ENCODE data around the gene SLC50A1.
"Not testable (repeated sequence)": the region's sequence is repeated elsewhere in the genome, so short reads cannot be mapped to it uniquely, and the experiment has no call there.

SLC50A1 gene

GRCh38 chr1:155164625-155165024 lies 29.0 kb downstream of the SLC50A1 start:
- not testable (repeated sequence) for DNase-seq (ENCODE audit: low spot score in 2 of 2); H3K4me3 ChIP-seq; H3K4me1 ChIP-seq; H3K9me3 ChIP-seq; H3K27me3 ChIP-seq (ENCODE audit: low read depth); H3K36me3 ChIP-seq (replicated peaks)
- in situ Hi-C loops (cut with MboI; ENCODE audit: low sequenced_read_pairs) = loop anchor here (5.0 kb wide), 1 partner anchor 72 kb away; no protein-coding TSS in a partner anchor

GRCh38 chr1:155166051-155166470 lies 30.4 kb downstream of the SLC50A1 start:
- Histone ChIP-seq H3K9me3 (no peaks in the 10 kb centered on the region; the same call in 1 of the 2 replicates), H3K27me3 (ENCODE audit: low read depth) (no peaks in the 10 kb centered on the region), H3K4me3 (no peak overlapping the region), H3K4me1 (no peaks in the 10 kb centered on the region), H3K36me3 (replicated peaks) (peaks cover 11% of the 10 kb centered on the region)
- DNase-seq (ENCODE audit: low spot score in 2 of 2) = no peak
- in situ Hi-C loops (cut with MboI; ENCODE audit: low sequenced_read_pairs) = loop anchor here (5.0 kb wide), 1 partner anchor 74 kb away; no protein-coding TSS in a partner anchor

GRCh38 chr1:155166471-155167165 lies 31.0 kb downstream of the SLC50A1 start:
- in situ Hi-C loops (cut with MboI; ENCODE audit: low sequenced_read_pairs) = loop anchor here (5.0 kb wide), 1 partner anchor 74 kb away; no protein-coding TSS in a partner anchor
- no peaks in the 10 kb centered on the region; the same call in 1 of the 2 replicates for H3K9me3 ChIP-seq
- no peak for DNase-seq (ENCODE audit: low spot score in 2 of 2)
- H3K4me3 ChIP-seq = no peak overlapping the region
- H3K27me3 ChIP-seq (ENCODE audit: low read depth) = no peaks in the 10 kb centered on the region
- no peaks in the 10 kb centered on the region for H3K4me1 ChIP-seq
- H3K36me3 ChIP-seq (replicated peaks) = peaks cover 12% of the 10 kb centered on the region

- Histone ChIP-seq H3K36me3 (replicated peaks) (peaks cover 12% of the 10 kb centered on the region), H3K4me3 (peak overlapping the region; percentile 15), H3K4me1 (no peaks in the 10 kb centered on the region), H3K9me3 (no peaks in the 10 kb centered on the region; the same call in 1 of the 2 replicates), H3K27me3 (ENCODE audit: low read depth) (no peaks in the 10 kb centered on the region)
- in situ Hi-C loops (cut with MboI; ENCODE audit: low sequenced_read_pairs) = loop anchor here (5.0 kb wide), 1 partner anchor 75 kb away; no protein-coding TSS in a partner anchor
- peak; percentile 78 to 94 for DNase-seq (ENCODE audit: low spot score in 2 of 2)
These were observed 31.8 kb downstream of the SLC50A1 start for GRCh38 chr1:155167166-155168104.

DNA sequence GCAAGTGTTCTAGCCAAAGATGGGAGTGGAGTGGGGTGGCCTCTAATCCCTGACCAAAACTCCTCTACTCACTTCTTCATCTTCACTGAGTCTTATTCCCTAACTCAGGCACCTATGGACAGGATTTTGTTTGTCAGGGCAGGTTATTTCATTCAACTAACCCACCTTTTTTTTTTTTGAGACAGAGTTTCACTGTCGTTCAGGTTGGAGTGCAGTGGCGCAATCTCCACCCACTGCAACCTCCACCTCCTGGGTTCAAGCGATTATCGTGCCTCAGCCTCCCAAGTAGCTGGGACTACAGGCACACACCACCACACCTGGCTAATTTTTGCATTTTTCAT lies 32.4 kb downstream of the SLC50A1 start:
- not testable (repeated sequence) for H3K9me3 ChIP-seq; H3K4me3 ChIP-seq; DNase-seq (ENCODE audit: low spot score in 2 of 2); H3K4me1 ChIP-seq; H3K27me3 ChIP-seq (ENCODE audit: low read depth)
- in situ Hi-C loops (cut with MboI; ENCODE audit: low sequenced_read_pairs) = loop anchor here (5.0 kb wide), 1 partner anchor 76 kb away; no protein-coding TSS in a partner anchor
- H3K36me3 ChIP-seq (replicated peaks) = peaks cover 12% of the 10 kb centered on the region

GRCh38 chr1:155168456-155169210 lies 33.0 kb downstream of the SLC50A1 start:
- in situ Hi-C loops (cut with MboI; ENCODE audit: low sequenced_read_pairs) = loop anchor here (5.0 kb wide), 1 partner anchor 76 kb away; no protein-coding TSS in a partner anchor
- Histone ChIP-seq H3K4me3 (no peak overlapping the region), H3K36me3 (replicated peaks) (peaks cover 12% of the 10 kb centered on the region), H3K27me3 (ENCODE audit: low read depth) (no peaks in the 10 kb centered on the region), H3K4me1 (no peaks in the 10 kb centered on the region), H3K9me3 (no peaks in the 10 kb centered on the region; the same call in 1 of the 2 replicates)
- no peak for DNase-seq (ENCODE audit: low spot score in 2 of 2)

- no peaks in the 10 kb centered on the region for H3K27me3 ChIP-seq (ENCODE audit: low read depth)
- no peaks in the 10 kb centered on the region; the same call in 1 of the 2 replicates for H3K4me1 ChIP-seq
- no peak for DNase-seq (ENCODE audit: low spot score in 2 of 2)
- in situ Hi-C loops (cut with MboI; ENCODE audit: low sequenced_read_pairs) = loop anchor here (5.0 kb wide), 1 partner anchor 77 kb away; no protein-coding TSS in a partner anchor
- peaks cover 12% of the 10 kb centered on the region for H3K36me3 ChIP-seq (replicated peaks)
- H3K4me3 ChIP-seq = no peak overlapping the region
- H3K9me3 ChIP-seq = no peaks in the 10 kb centered on the region; the same call in 1 of the 2 replicates
These were observed 33.9 kb downstream of the SLC50A1 start for GRCh38 chr1:155169541-155169940.

DNA sequence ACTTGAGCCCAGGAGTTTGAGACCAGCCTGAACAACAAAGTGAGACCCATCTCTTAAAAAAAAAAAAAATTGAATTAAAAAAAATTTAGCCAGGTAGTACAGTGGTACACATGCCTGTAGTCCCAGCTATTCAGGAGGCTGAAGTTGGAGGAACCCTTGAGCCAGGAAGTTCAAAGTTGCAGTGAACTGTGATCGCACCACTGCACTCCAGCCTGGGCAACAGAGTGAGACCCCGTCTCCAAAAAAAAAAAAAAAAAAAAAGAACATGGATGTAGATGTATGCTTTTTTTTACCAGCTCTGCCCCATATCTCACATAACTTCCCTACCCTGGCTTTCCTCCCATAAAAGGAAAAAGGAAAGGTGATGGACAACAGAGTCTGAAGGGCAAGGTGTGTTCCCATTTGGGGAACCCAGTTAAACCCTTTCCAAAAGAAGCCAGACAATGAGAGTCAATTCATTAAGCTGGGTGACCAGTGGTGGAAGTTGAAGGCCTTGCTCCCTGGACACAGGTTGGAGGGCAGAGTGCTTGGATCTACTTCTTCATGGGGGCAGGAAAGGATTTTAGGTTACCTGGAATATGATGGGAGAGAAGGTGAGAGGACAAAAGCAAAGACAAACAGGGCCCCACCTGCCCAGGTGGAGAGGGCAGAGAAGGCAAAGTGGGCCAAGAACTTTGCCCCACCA lies 34.6 kb downstream of the SLC50A1 start:
- DNase-seq (ENCODE audit: low spot score in 2 of 2) = no peak
- Histone ChIP-seq H3K4me3 (no peak overlapping the region), H3K27me3 (ENCODE audit: low read depth) (no peaks in the 10 kb centered on the region), H3K36me3 (replicated peaks) (peaks cover 12% of the 10 kb centered on the region), H3K4me1 (no peaks in the 10 kb centered on the region; the same call in 1 of the 2 replicates), H3K9me3 (no peaks in the 10 kb centered on the region)
- in situ Hi-C loops (cut with MboI; ENCODE audit: low sequenced_read_pairs) = no loop called here

- no peak for DNase-seq (ENCODE audit: low spot score in 2 of 2)
- in situ Hi-C loops (cut with MboI; ENCODE audit: low sequenced_read_pairs) = no loop called here
- no peaks in the 10 kb centered on the region; the same call in 1 of the 2 replicates for H3K4me1 ChIP-seq
- H3K36me3 ChIP-seq (replicated peaks) = peaks cover 12% of the 10 kb centered on the region
- no peaks in the 10 kb centered on the region for H3K9me3 ChIP-seq
- no peaks in the 10 kb centered on the region for H3K27me3 ChIP-seq (ENCODE audit: low read depth)
- no peak overlapping the region for H3K4me3 ChIP-seq
These were observed 35.2 kb downstream of the SLC50A1 start for GRCh38 chr1:155170806-155171205.

DNA sequence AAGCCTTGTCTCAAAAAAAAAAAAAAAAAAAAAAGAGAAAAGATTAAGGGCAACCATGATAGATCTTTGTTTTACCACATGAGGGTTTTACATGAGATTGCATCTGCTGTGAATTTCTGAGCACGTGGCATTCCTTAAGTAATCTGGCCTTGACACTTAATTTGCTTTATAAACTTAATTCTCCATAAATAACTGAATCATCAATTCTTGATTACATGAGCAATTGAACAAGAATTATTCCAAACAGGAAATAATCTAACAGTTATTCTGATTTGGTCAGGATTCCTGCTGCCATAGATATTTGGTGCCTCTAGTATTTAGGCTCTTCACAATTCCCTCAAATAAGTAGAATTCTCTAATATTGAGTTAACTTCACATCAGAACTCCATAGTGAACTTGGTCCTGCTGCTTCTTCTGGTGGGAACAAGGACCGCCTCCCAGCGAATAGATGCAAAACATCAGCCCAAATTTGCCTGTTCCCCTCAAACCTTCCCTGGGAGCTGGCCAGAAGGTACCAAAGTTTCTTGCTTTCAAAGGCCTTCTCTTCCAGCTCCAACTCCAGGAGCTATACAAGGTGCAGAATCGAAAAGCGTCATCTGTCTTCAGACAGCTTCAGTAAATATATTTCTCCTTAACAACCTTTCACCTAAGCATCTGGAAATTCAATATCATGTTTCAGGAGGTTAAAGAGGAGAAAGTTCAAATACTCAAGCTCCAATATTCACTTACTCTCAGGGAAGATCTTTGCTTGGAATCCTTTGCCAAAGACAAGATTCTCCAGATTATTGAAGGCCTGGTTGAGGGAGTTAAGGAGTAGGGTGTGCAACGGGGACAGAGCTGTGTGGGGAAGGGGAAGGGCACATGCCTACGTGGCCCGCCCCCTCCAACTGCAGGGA lies 36.4 kb downstream of the SLC50A1 start:
- Histone ChIP-seq H3K27me3 (ENCODE audit: low read depth) (no peaks in the 10 kb centered on the region), H3K36me3 (replicated peaks) (peaks cover 12% of the 10 kb centered on the region), H3K9me3 (no peaks in the 10 kb centered on the region), H3K4me3 (peak overlapping the region; percentile 71), H3K4me1 (no peaks in the 10 kb centered on the region; the same call in 1 of the 2 replicates)
- in situ Hi-C loops (cut with MboI; ENCODE audit: low sequenced_read_pairs) = no loop called here
- no peak for DNase-seq (ENCODE audit: low spot score in 2 of 2)

DNA sequence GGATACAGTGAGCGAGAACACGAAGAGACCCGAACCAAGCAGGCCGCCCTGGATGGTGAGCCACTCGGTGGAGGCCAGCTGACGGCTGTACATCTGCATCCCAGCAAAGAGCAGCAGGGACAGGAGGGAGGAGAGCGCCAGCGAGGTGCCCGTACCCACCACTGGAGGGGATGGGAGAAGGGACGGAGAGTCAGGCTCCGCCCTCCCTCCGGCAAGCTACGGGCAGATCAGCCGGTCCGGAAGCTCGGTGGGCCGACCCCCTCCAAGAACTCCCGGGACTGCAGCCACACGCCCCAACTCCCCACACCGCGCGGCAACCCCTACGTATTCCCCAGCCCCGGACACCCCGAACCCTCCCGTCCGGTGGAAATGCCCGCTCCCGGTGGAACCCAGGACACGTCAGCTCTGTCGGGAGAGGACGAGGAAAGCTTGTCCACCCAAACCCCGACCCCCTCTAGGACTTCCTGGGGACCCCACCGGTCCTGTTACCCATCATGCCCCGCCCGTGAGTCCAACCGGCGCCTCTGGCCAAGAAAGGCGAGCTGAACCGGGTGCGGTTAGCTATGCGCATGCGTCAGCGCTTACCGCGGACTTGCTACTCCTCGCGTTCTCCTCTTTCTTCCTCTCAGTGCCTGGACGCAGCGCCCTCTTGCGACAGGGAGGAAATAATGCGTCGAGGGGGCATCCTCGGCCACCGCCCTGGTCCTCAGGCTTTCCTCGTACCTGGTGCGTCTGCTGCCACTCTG lies 37.3 kb downstream of the SLC50A1 start, which contains the start of gene KRTCAP2:
TSS of gene KRTCAP2 (minus strand) at position 573 of the 746 bp plus-strand sequence. CDS start at position 493, 80 bp downstream.
- in situ Hi-C loops (cut with MboI; ENCODE audit: low sequenced_read_pairs) = no loop called here
- Histone ChIP-seq H3K9me3 (no peaks in the 10 kb centered on the region), H3K4me1 (no peaks in the 10 kb centered on the region; the same call in 1 of the 2 replicates), H3K4me3 (peak within 1 kb of the TSS; percentile 71), H3K27me3 (ENCODE audit: low read depth) (no peaks in the 10 kb centered on the region), H3K36me3 (replicated peaks) (peaks cover 12% of the 10 kb centered on the region)
- peak; percentile 95 to 96 for DNase-seq (ENCODE audit: low spot score in 2 of 2)

All from HAP-1 (cell line).